DOHH2 (cell line): ENCODE data around the gene GPRASP1.

Source experiments
- H3F3A ChIP-seq: fragments of 200-600 bp; sonication (generic), shearing (Covaris generic); 2 replicates; pipeline ENCODE4 v1.6.0; 2016; ENCODE audit warnings: antibody characterized with exemption, mild to moderate bottlenecking; ENCODE audit not compliant: control insufficient read depth, insufficient read depth
- H3K27ac ChIP-seq: fragments of 200-600 bp; sonication (generic); 2 replicates; pipeline ENCODE4 v1.5.1; 2014; ENCODE audit warnings: low read depth, mild to moderate bottlenecking, low read length, moderate library complexity
- H3K27me3 ChIP-seq: fragments of 200-600 bp; sonication (generic); 2 replicates; pipeline ENCODE4 v1.6.1; 2014; ENCODE audit warnings: mild to moderate bottlenecking, low read length, mixed read lengths; ENCODE audit not compliant: control insufficient read depth
- H3K36me3 ChIP-seq: fragments of 200-600 bp; sonication (generic); 2 replicates; pipeline ENCODE4 v1.6.1; 2014; ENCODE audit warnings: mild to moderate bottlenecking, low read length, moderate library complexity, mixed read lengths; ENCODE audit not compliant: control insufficient read depth
- H3K4me1 ChIP-seq: fragments of 200-600 bp; sonication (generic); 2 replicates; pipeline ENCODE4 v1.6.1; 2014; ENCODE audit warnings: mild to moderate bottlenecking, low read length, mixed read lengths; ENCODE audit not compliant: control insufficient read depth
- H3K4me2 ChIP-seq: fragments of 200-600 bp; sonication (generic); 2 replicates; pipeline ENCODE4 v1.6.0; 2014; ENCODE audit warnings: mild to moderate bottlenecking, low read length, moderate library complexity
- H3K4me3 ChIP-seq: fragments of 200-600 bp; sonication (generic); 2 replicates; pipeline ENCODE4 v1.5.1; 2014; ENCODE audit warnings: mild to moderate bottlenecking, low read length, mixed read lengths
- H3K79me2 ChIP-seq: fragments of 200-600 bp; sonication (generic); 2 replicates; pipeline ENCODE4 v1.6.1; 2014; ENCODE audit warnings: mild to moderate bottlenecking, low read length, mixed read lengths; ENCODE audit not compliant: control insufficient read depth
- H3K9me2 ChIP-seq: fragments of 200-600 bp; sonication (generic); replicated peaks from 2 replicates; pipeline ENCODE4 v1.6.1; 2014; ENCODE audit warnings: mild to moderate bottlenecking, low read length, mixed read lengths; ENCODE audit not compliant: control insufficient read depth
- H3K9me3 ChIP-seq: fragments of 200-600 bp; sonication (generic); 2 replicates; pipeline ENCODE4 v1.6.1; 2014; ENCODE audit warnings: antibody characterized with exemption, low read length, mixed read lengths; ENCODE audit not compliant: control insufficient read depth, insufficient read depth
- H4K20me1 ChIP-seq: fragments of 200-600 bp; sonication (generic); 2 replicates; pipeline ENCODE4 v1.6.0; 2014; ENCODE audit warnings: low read depth, mild to moderate bottlenecking, antibody characterized with exemption, low read length, moderate library complexity; ENCODE audit not compliant: control insufficient read depth, insufficient read depth
- EZH2phosphoT487 ChIP-seq: fragments of 200-600 bp; sonication (generic); IDR thresholded peaks from 2 replicates; pipeline ENCODE4 v1.6.1; 2017; ENCODE audit warnings: borderline replicate concordance, mild to moderate bottlenecking, antibody characterized with exemption, low read length, moderate library complexity, mixed read lengths
- TF ChIP-seq, protein P1 (sequence below): fragments of 200-600 bp; sonication (generic); IDR thresholded peaks from one replicate; pipeline ENCODE4 v1.5.1; 2014; ENCODE audit warnings: antibody characterized with exemption, mild to moderate bottlenecking, low read depth, low read length; ENCODE audit not compliant: poor library complexity, severe bottlenecking

The GPRASP1 gene

DNA sequence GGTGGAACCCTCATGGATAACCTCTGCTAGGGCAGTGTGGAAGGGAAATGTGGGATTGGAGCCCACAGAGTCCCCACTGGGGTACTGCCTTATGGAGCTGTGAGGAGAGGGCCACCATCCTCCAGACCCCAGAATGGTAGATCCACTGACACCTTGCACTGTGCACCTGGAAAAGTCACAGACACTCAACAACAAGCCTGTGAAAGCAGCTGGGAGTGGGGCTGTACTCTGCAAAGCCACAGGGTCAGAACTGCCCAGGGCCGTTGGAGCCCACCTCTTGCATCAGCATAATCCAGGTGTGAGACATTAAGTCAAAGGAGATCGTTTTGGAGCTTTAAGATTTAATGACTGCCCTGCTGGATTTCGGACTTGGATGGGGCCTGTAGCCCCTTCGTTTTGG is 40.4 kb upstream of the GPRASP1 start:
- Histone ChIP-seq H3K9me2 (no peaks in the 10 kb centered on the region), H3K4me2 (no peak overlapping the region), H3K4me3 (no peak overlapping the region), H3K27ac (no peak overlapping the region), H3K4me1 (no peaks in the 10 kb centered on the region), H3K36me3 (no peaks in the 10 kb centered on the region), H4K20me1 (no peaks in the 10 kb centered on the region), H3F3A (no peaks in the 10 kb centered on the region), H3K9me3 (no peaks in the 10 kb centered on the region), H3K79me2 (no peaks in the 10 kb centered on the region), H3K27me3 (no peaks in the 10 kb centered on the region)
- TF ChIP-seq EZH2phosphoT487 = no peak
- TF ChIP-seq, protein P1, sequence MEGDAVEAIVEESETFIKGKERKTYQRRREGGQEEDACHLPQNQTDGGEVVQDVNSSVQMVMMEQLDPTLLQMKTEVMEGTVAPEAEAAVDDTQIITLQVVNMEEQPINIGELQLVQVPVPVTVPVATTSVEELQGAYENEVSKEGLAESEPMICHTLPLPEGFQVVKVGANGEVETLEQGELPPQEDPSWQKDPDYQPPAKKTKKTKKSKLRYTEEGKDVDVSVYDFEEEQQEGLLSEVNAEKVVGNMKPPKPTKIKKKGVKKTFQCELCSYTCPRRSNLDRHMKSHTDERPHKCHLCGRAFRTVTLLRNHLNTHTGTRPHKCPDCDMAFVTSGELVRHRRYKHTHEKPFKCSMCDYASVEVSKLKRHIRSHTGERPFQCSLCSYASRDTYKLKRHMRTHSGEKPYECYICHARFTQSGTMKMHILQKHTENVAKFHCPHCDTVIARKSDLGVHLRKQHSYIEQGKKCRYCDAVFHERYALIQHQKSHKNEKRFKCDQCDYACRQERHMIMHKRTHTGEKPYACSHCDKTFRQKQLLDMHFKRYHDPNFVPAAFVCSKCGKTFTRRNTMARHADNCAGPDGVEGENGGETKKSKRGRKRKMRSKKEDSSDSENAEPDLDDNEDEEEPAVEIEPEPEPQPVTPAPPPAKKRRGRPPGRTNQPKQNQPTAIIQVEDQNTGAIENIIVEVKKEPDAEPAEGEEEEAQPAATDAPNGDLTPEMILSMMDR = no peak

DNA sequence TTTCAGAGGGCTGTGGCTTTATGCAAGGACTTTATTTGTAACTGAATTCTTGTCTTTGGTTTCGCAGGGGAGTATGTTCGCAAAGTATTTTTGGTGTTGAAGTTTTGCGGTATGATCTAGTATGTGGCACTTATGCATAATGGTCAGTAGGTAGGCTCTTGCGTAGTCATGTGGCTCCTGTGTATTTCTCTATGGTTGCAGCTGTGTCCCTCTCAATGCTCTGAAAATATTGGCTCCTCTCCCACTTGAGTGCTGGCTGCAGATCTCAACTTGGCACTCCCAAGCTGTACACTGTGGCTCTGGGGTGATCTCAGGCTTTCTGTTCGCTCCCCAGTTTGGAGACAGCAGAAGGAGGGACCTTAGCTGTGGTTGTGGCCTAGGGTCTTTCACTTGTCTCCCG is 27.2 kb upstream of the GPRASP1 start:
- Histone ChIP-seq H3F3A (no peaks in the 10 kb centered on the region), H3K9me3 (no peaks in the 10 kb centered on the region), H3K4me3 (no peak overlapping the region), H3K79me2 (no peaks in the 10 kb centered on the region), H3K27me3 (no peaks in the 10 kb centered on the region), H4K20me1 (no peaks in the 10 kb centered on the region), H3K9me2 (no peaks in the 10 kb centered on the region), H3K27ac (no peak overlapping the region), H3K36me3 (no peaks in the 10 kb centered on the region), H3K4me2 (no peak overlapping the region), H3K4me1 (no peaks in the 10 kb centered on the region)
- TF ChIP-seq EZH2phosphoT487 = no peak
- TF ChIP-seq, protein P1 = no peak

DNA sequence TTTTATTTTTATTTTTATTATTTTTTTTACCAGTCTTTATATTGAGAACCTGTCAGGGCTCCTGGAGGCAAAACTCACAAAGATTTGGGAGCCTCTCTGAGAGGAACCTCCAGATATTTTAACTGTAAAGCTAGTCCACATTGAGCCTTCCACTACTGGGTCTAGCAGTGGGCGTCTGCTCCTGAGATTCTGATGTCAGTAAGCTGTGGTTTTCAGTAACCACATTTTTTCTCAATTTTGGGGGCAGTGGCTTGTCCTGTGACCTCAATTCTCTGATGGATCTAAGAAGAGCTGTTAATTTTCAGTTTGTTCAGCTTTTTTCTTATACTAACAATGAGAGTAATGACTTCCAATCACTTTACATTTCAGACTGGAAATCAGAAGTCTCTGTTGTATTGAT is 23.6 kb upstream of the GPRASP1 start:
- no peaks in the 10 kb centered on the region for H3K4me1 ChIP-seq
- TF ChIP-seq, protein P1 = no peak
- no peak for TF ChIP-seq EZH2phosphoT487
- H3K4me3 ChIP-seq = no peak overlapping the region
- H3K27ac ChIP-seq = no peak overlapping the region
- no peaks in the 10 kb centered on the region for H3K79me2 ChIP-seq
- no peaks in the 10 kb centered on the region for H4K20me1 ChIP-seq
- H3F3A ChIP-seq = no peaks in the 10 kb centered on the region
- no peaks in the 10 kb centered on the region for H3K9me3 ChIP-seq
- no peaks in the 10 kb centered on the region for H3K9me2 ChIP-seq
- H3K4me2 ChIP-seq = no peak overlapping the region
- H3K36me3 ChIP-seq = no peaks in the 10 kb centered on the region
- no peaks in the 10 kb centered on the region for H3K27me3 ChIP-seq

DNA sequence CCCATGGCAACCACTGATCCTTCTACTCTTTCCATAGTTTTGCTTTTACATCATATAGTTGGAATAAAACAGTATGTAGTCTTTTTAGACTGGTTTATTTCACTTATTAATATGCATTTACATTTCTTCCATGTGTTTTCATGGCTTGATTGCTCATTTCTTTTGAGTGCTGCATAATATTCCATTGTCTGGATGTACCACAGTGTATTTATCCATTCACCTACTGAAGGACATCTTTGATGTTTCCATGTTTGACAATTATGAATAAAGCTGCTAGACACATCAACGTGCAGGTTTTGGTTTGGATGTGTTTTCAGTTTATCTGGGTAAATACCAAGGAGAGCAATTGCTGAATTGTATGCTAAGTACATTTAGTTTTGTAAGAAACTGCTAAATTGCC is 13.7 kb upstream of the GPRASP1 start:
- Histone ChIP-seq H3K27me3 (no peaks in the 10 kb centered on the region), H3K79me2 (no peaks in the 10 kb centered on the region), H3K27ac (no peak overlapping the region), H3K9me2 (no peaks in the 10 kb centered on the region), H3F3A (no peaks in the 10 kb centered on the region), H3K4me3 (no peak overlapping the region), H3K36me3 (no peaks in the 10 kb centered on the region), H3K9me3 (no peaks in the 10 kb centered on the region), H4K20me1 (no peaks in the 10 kb centered on the region), H3K4me1 (no peaks in the 10 kb centered on the region), H3K4me2 (no peak overlapping the region)
- TF ChIP-seq, protein P1 = no peak
- no peak for TF ChIP-seq EZH2phosphoT487
